Measurements from ENCODE around the gene SKAP1. TPM values are rescaled to one million over a fixed set of nuclear protein-coding genes. Genes with fewer than 3 reads are reported as not detected.

The SKAP1 gene
- total and polyA plus RNA-seq, 10 donors: 11.5 to 28.9 (median 20.5) TPM

- Histone ChIP-seq H3K27ac (no peak overlapping the region), H3K36me3 (no peaks in the 10 kb centered on the region), H3K27me3 (replicated peaks in 1 of 7) (peaks cover 0 to 4% (median 0%) of the 10 kb centered on the region in 7 donors), H3K9me3 (no peaks in the 10 kb centered on the region), H3K4me3 (no peak overlapping the region), H3K4me1 (peaks cover 0 to 12% (median 4%) of the 10 kb centered on the region in 6 donors)
- no peak for DNase-seq
- TF ChIP-seq CTCF (IDR thresholded peaks at IDR 0.05 in 8 of 11, conservative IDR thresholded peaks at IDR 0.05 in 3 of 11) (no peak), POLR2AphosphoS5 (IDR thresholded peaks at IDR 0.05) (no peak), POLR2A (IDR thresholded peaks at IDR 0.05) (no peak)
- WGBS, 5 donors: 45 to 63% (median 53%) methylated on average over 6 of the region's 6 CpGs
- intact Hi-C loops (cut with DNase I; ENCODE audit: low total_unique reads): no loop called here
Measured at GRCh38 chr17:48198950-48199541, 231.0 kb downstream of the SKAP1 start.

- TF ChIP-seq CTCF (IDR thresholded peaks at IDR 0.05 in 8 of 11, conservative IDR thresholded peaks at IDR 0.05 in 3 of 11): no peak
- TF ChIP-seq POLR2A (IDR thresholded peaks at IDR 0.05): no peak
- TF ChIP-seq POLR2AphosphoS5 (IDR thresholded peaks at IDR 0.05): no peak
- H3K27ac ChIP-seq: no peak overlapping the region
- no peak for DNase-seq
- peaks cover 0 to 13% (median 0%) of the 10 kb centered on the region in 7 donors for H3K27me3 ChIP-seq (replicated peaks in 1 of 7)
- no peak overlapping the region for H3K4me3 ChIP-seq
- intact Hi-C loops (cut with DNase I; ENCODE audit: low total_unique reads): no loop called here
- H3K4me1 ChIP-seq: peaks cover 0 to 12% (median 4%) of the 10 kb centered on the region in 6 donors
- H3K9me3 ChIP-seq: no peaks in the 10 kb centered on the region
- peaks cover 0 to 16% (median 0%) of the 10 kb centered on the region in 6 donors for H3K36me3 ChIP-seq
Measured at GRCh38 chr17:48195910-48196309, 234.1 kb downstream of the SKAP1 start.

- DNase-seq: no peak
- 56 to 62% (median 57%) methylated on average over 5 of the region's 5 CpGs for WGBS, 5 donors
- TF ChIP-seq CTCF (IDR thresholded peaks at IDR 0.05 in 8 of 11, conservative IDR thresholded peaks at IDR 0.05 in 3 of 11) (no peak), POLR2A (IDR thresholded peaks at IDR 0.05) (no peak), POLR2AphosphoS5 (IDR thresholded peaks at IDR 0.05) (no peak)
- peaks cover 0 to 17% (median 0%) of the 10 kb centered on the region in 6 donors for H3K36me3 ChIP-seq
- no peak overlapping the region for H3K27ac ChIP-seq
- H3K9me3 ChIP-seq: no peaks in the 10 kb centered on the region
- H3K4me3 ChIP-seq: no peak overlapping the region
- H3K27me3 ChIP-seq (replicated peaks in 1 of 7): peaks cover 0 to 13% (median 0%) of the 10 kb centered on the region in 7 donors
- intact Hi-C loops (cut with DNase I; ENCODE audit: low total_unique reads): no loop called here
- peaks cover 0 to 8% (median 2%) of the 10 kb centered on the region in 6 donors for H3K4me1 ChIP-seq
Measured at GRCh38 chr17:48194097-48194550, 235.9 kb downstream of the SKAP1 start.

GRCh38 chr17:48192321-48192731 is 237.7 kb downstream of the SKAP1 start:
- no peaks in the 10 kb centered on the region for H3K9me3 ChIP-seq
- no peak for TF ChIP-seq CTCF (IDR thresholded peaks at IDR 0.05 in 8 of 11, conservative IDR thresholded peaks at IDR 0.05 in 3 of 11)
- no peak for TF ChIP-seq POLR2AphosphoS5 (IDR thresholded peaks at IDR 0.05)
- no peak for TF ChIP-seq POLR2A (IDR thresholded peaks at IDR 0.05)
- no peak overlapping the region for H3K27ac ChIP-seq
- H3K27me3 ChIP-seq (replicated peaks in 1 of 7): peaks cover 0 to 13% (median 0%) of the 10 kb centered on the region in 7 donors
- intact Hi-C loops (cut with DNase I; ENCODE audit: low total_unique reads): no loop called here
- 63 to 84% (median 74%) methylated on average over 4 of the region's 4 CpGs for WGBS, 5 donors
- DNase-seq: no peak
- H3K36me3 ChIP-seq: peaks cover 0 to 35% (median 0%) of the 10 kb centered on the region in 6 donors
- H3K4me1 ChIP-seq: peaks cover 0 to 4% (median 0%) of the 10 kb centered on the region in 6 donors
- no peak overlapping the region for H3K4me3 ChIP-seq
